Panc1 (cell line): ENCODE measurements around the gene FOXK2. TPM values are rescaled to one million over a fixed set of nuclear protein-coding genes. Genes with fewer than 3 reads are reported as not detected.
"Not testable (repeated sequence)": the region's sequence is repeated elsewhere in the genome, so short reads cannot be mapped to it uniquely, and the experiment has no call there.

Experiments used
- ATAC-seq: fragments of 200-7000 bp; cut with Tn5 transposase; 2 replicates; pipeline ENCODE4 v1.9.1; 2020; ENCODE audit warnings: mild to moderate bottlenecking, moderate library complexity
- BruUV-seq: library from RNA; stranded (reverse); fragments of 400-500 nt; replicated peaks from 2 replicates; lab custom pipeline; 2021; lab: Mats Ljungman, UMichigan
- CTCF ChIA-PET: fragments of 300-600 bp; sonication (Branson Sonifier 250); formaldehyde crosslinking; loops from one replicate; lab custom pipeline; 2022; ENCODE audit warnings: antibody characterized with exemption; lab: Charles Lee
- POLR2A ChIA-PET: fragments of 300-600 bp; sonication (Branson Sonifier 250); formaldehyde crosslinking; loops from one replicate; lab custom pipeline; 2022; ENCODE audit warnings: antibody characterized with exemption; lab: Charles Lee
- DNase-seq: peaks from one replicate; pipeline ENCODE4 v3.0.0-alpha.2; 2010; ENCODE audit warnings: low read depth, low spot score
- H3K27ac ChIP-seq: 2 replicates; pipeline ENCODE4 v1.5.1; 2011; ENCODE audit warnings: mild to moderate bottlenecking, low read length, inconsistent platforms
- H3K27me3 ChIP-seq: fragments of 200-500 bp; sonication (Bioruptor generic); 2 replicates; pipeline ENCODE4 v1.6.0; 2014; ENCODE audit warnings: low read length, inconsistent platforms; ENCODE audit not compliant: control insufficient read depth, insufficient read depth
- H3K36me3 ChIP-seq: fragments of 200-500 bp; sonication (Bioruptor generic); 2 replicates; pipeline ENCODE4 v1.5.1; 2014; ENCODE audit warnings: inconsistent platforms, mild to moderate bottlenecking, low read length, moderate library complexity; ENCODE audit not compliant: control insufficient read depth, insufficient read depth
- H3K4me1 ChIP-seq: 2 replicates; pipeline ENCODE4 v1.5.1; 2011; ENCODE audit warnings: inconsistent platforms, mild to moderate bottlenecking, low read length, moderate library complexity; ENCODE audit not compliant: control insufficient read depth, insufficient read depth
- H3K4me3 ChIP-seq, 2 experiments: 2 replicates each; pipeline ENCODE4 v1.5.1; 2011 to 2012; ENCODE audit warnings: low read depth in 2 of 2, low read length in 2 of 2, mild to moderate bottlenecking in 2 of 2, inconsistent platforms in 1 of 2, moderate library complexity in 1 of 2
- H3K9me3 ChIP-seq: fragments of 200-500 bp; sonication (Bioruptor generic); 2 replicates; pipeline ENCODE4 v1.5.1; 2014; ENCODE audit warnings: low read depth, mild to moderate bottlenecking, inconsistent platforms, low read length, moderate library complexity; ENCODE audit not compliant: control insufficient read depth, insufficient read depth
- POLR2AphosphoS5 ChIP-seq: IDR thresholded peaks from 2 replicates; pipeline ENCODE4 v1.6.1; 2012; ENCODE audit warnings: mild to moderate bottlenecking, low read depth, low read length, moderate library complexity
- SIN3A ChIP-seq: IDR thresholded peaks from 2 replicates; pipeline ENCODE4 v1.6.1; 2012; ENCODE audit warnings: low read depth, mild to moderate bottlenecking, low read length, moderate library complexity, borderline replicate concordance; ENCODE audit not compliant: insufficient read depth
- TCF7L2 ChIP-seq: IDR thresholded peaks from 2 replicates; pipeline ENCODE4 v1.6.1; 2011; ENCODE audit warnings: mild to moderate bottlenecking, low read depth, low read length, inconsistent platforms
- in situ Hi-C: cut with HindIII; loops from 2 replicates; pipeline ENCODE4 v1.10.0; 2016; ENCODE audit warnings: low sequenced_read_pairs, low pct_unique_long_range_greater_than_20kb
- intact Hi-C: fragments of 100-400 bp; cut with micrococcal nuclease; formaldehyde crosslinking; loops from one replicate; pipeline ENCODE4 v1.10.0; 2022; ENCODE audit not compliant: unreplicated experiment
- total RNA-seq: library from RNA; stranded (reverse); gene quantifications from one replicate; pipeline ENCODE4 v1.2.1, GENCODE V29; 2021; ENCODE audit not compliant: unreplicated experiment
- TF ChIP-seq, protein P1 (sequence below), 2 experiments: IDR thresholded peaks; 2 replicates each; pipeline ENCODE4 v1.6.1; 2011 to 2012; ENCODE audit warnings: low read depth in 2 of 2, control low read depth in 1 of 2, low read length in 1 of 2, mild to moderate bottlenecking in 1 of 2, moderate library complexity in 1 of 2; ENCODE audit not compliant: insufficient read depth in 1 of 2
- TF ChIP-seq, protein P2 (sequence below): fragments of 450-650 bp; IDR thresholded peaks from 2 replicates; pipeline ENCODE4 v1.5.1; 2017; ENCODE audit warnings: mild to moderate bottlenecking

The FOXK2 gene
- total RNA-seq, 1 experiment from 2014 or later = 143 TPM

DNA sequence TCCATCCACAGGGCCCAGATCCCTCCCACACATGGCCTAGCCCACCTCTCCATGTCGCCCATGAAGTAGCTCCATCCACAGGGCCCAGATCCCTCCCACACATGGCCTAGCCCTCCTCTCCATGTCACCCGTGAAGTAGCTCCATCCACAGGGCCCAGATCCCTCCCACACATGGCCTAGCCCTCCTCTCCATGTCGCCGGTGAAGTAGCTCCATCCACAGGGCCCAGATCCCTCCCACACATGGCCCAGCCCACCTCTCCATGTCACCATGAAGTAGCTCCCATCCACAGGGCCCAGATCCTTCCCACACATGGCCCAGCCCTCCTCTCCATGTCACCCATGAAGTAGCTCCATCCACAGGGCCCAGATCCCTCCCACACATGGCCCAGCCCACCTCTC is 60.4 kb downstream of the FOXK2 start:
- intact Hi-C loops, H3K9me3 ChIP-seq, H3K27me3 ChIP-seq, H3K36me3 ChIP-seq, H3K4me1 ChIP-seq, ATAC-seq, H3K27ac ChIP-seq, H3K4me3 ChIP-seq, BruUV-seq, CTCF ChIA-PET, DNase-seq, in situ Hi-C loops: not testable (repeated sequence)
- POLR2A ChIA-PET = interaction anchor here (1.0 kb wide), 1 partner anchor 35 kb away, joined by 3 read pairs; no protein-coding TSS in a partner anchor

DNA sequence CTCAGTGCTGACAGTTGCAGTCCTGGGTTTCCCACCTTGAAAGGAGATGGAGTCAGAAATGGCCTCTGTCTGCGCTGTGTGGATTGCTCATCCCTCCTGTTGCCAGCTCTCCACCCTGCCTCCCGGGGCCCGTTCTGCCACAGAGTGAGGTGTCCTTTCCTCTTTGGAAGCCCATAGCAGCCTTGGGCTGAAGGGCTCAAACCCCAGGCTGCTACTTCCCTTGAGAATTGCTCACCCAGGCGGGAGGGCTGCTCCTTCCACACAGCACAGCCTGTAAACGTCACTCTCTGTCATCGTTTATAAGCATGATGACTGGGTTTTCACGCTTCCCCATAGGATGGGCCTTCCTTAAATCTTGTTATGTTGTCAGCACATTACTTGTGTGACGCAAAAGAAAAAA is 62.7 kb downstream of the FOXK2 start:
- ATAC-seq (no peak), DNase-seq (no peak)
- intact Hi-C loops = no loop called here
- POLR2A ChIA-PET = no interaction called here
- TF ChIP-seq POLR2AphosphoS5 = no peak
- TF ChIP-seq, protein P1, sequence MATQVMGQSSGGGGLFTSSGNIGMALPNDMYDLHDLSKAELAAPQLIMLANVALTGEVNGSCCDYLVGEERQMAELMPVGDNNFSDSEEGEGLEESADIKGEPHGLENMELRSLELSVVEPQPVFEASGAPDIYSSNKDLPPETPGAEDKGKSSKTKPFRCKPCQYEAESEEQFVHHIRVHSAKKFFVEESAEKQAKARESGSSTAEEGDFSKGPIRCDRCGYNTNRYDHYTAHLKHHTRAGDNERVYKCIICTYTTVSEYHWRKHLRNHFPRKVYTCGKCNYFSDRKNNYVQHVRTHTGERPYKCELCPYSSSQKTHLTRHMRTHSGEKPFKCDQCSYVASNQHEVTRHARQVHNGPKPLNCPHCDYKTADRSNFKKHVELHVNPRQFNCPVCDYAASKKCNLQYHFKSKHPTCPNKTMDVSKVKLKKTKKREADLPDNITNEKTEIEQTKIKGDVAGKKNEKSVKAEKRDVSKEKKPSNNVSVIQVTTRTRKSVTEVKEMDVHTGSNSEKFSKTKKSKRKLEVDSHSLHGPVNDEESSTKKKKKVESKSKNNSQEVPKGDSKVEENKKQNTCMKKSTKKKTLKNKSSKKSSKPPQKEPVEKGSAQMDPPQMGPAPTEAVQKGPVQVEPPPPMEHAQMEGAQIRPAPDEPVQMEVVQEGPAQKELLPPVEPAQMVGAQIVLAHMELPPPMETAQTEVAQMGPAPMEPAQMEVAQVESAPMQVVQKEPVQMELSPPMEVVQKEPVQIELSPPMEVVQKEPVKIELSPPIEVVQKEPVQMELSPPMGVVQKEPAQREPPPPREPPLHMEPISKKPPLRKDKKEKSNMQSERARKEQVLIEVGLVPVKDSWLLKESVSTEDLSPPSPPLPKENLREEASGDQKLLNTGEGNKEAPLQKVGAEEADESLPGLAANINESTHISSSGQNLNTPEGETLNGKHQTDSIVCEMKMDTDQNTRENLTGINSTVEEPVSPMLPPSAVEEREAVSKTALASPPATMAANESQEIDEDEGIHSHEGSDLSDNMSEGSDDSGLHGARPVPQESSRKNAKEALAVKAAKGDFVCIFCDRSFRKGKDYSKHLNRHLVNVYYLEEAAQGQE (IDR thresholded peaks at IDR 0.05; ENCODE audit: insufficient read depth in 1 of 2, low read depth in 2 of 2, low read length in 1 of 2) = no peak
- TF ChIP-seq SIN3A = no peak
- no peak for TF ChIP-seq TCF7L2
- TF ChIP-seq, protein P2, sequence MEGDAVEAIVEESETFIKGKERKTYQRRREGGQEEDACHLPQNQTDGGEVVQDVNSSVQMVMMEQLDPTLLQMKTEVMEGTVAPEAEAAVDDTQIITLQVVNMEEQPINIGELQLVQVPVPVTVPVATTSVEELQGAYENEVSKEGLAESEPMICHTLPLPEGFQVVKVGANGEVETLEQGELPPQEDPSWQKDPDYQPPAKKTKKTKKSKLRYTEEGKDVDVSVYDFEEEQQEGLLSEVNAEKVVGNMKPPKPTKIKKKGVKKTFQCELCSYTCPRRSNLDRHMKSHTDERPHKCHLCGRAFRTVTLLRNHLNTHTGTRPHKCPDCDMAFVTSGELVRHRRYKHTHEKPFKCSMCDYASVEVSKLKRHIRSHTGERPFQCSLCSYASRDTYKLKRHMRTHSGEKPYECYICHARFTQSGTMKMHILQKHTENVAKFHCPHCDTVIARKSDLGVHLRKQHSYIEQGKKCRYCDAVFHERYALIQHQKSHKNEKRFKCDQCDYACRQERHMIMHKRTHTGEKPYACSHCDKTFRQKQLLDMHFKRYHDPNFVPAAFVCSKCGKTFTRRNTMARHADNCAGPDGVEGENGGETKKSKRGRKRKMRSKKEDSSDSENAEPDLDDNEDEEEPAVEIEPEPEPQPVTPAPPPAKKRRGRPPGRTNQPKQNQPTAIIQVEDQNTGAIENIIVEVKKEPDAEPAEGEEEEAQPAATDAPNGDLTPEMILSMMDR = no peak
- H3K4me1 ChIP-seq = no peaks in the 10 kb centered on the region
- no peaks in the 10 kb centered on the region for H3K9me3 ChIP-seq
- no TSS peak for BruUV-seq
- no peaks in the 10 kb centered on the region; the same call in 1 of the 2 replicates for H3K36me3 ChIP-seq
- in situ Hi-C loops = no loop called here
- no peak overlapping the region for H3K27ac ChIP-seq
- CTCF ChIA-PET = no interaction called here
- no peak overlapping the region for H3K4me3 ChIP-seq
- H3K27me3 ChIP-seq = no peaks in the 10 kb centered on the region

DNA sequence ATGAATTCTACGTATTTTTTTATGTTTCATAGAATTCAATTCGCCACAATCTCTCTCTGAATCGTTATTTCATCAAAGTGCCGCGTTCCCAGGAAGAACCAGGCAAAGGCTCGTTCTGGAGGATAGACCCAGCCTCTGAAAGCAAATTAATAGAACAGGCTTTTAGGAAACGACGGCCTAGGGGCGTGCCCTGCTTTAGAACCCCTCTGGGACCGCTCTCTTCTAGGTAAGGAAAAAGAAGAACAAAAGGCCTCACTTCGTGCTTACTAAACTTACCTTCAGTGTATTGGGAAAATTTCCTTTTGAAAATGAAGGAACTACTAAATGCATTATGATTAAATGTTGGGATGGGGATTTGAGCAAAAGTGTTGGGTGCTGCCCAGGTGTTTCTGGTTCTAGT is 63.2 kb downstream of the FOXK2 start:
- TF ChIP-seq POLR2AphosphoS5 (no peak), TCF7L2 (no peak), SIN3A (no peak)
- TF ChIP-seq, protein P2 = no peak
- TF ChIP-seq, protein P1 (IDR thresholded peaks at IDR 0.05; ENCODE audit: insufficient read depth in 1 of 2, low read depth in 2 of 2, low read length in 1 of 2) = no peak
- in situ Hi-C loops (no loop called here), intact Hi-C loops (no loop called here)
- DNase-seq (no peak), ATAC-seq (no peak)
- Histone ChIP-seq H3K27me3 (no peaks in the 10 kb centered on the region), H3K4me3 (no peak overlapping the region), H3K27ac (no peak overlapping the region), H3K36me3 (no peaks in the 10 kb centered on the region; the same call in 1 of the 2 replicates), H3K9me3 (no peaks in the 10 kb centered on the region), H3K4me1 (no peaks in the 10 kb centered on the region)
- CTCF ChIA-PET = no interaction called here
- POLR2A ChIA-PET = no interaction called here
- no TSS peak for BruUV-seq
